GM21360 (cell line): Measurements from ENCODE around the gene ANKRD44.

ENCODE experiments used
- ATAC-seq: cut with Tn5 transposase; IDR thresholded peaks from one replicate; pipeline ENCODE4 v1.9.1; 2021; ENCODE audit warnings: mild to moderate bottlenecking, moderate library complexity; ENCODE audit not compliant: unreplicated experiment

The ANKRD44 gene

GRCh38 chr2:197322724-197323720 lies 12.4 kb upstream of the ANKRD44 start:
- ATAC-seq, result no peak

- ATAC-seq, result no peak
Measured at GRCh38 chr2:197322143-197322542, 11.6 kb upstream of the ANKRD44 start.

GRCh38 chr2:197315371-197315770 lies 4.8 kb upstream of the ANKRD44 start:
- no peak for ATAC-seq

GRCh38 chr2:197312186-197312585 lies 1.6 kb upstream of the ANKRD44 start:
- ATAC-seq, result no peak

DNA sequence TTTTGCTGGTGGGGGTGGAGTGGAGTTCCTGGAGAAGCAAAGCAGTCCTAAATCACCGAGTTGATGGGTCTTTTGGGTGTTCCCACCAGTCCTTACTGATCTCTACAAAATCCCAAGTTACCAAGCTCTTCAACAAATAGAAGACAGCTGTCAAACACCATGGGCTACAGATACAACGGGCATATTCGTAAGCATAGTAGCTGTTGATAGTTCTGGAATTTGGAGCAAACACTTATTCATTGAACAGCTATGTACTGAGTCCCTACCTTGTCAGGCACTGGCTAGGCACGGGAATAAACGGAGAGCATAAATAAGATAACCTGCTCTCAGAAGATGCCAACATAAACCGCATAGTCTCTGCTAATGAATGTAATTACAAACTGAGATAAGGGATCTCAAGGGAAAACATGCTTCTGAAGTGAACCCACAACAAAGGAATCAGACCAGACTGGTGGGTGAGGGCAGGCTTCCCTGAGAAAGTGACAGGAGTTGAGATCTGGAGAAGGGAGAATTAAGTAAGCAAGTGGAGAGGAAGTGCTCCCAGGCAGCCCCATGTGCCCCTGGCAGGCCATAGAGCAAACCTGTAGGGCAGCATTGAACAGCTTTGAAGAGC lies 947 bp upstream of the ANKRD44 start:
- ATAC-seq, result no peak

- ATAC-seq, result no peak
Measured at GRCh38 chr2:197310987-197311420, 424 bp upstream of the ANKRD44 start.

GRCh38 chr2:197309691-197310231 lies 819 bp downstream of the ANKRD44 start:
- ATAC-seq, result no peak

GRCh38 chr2:197308996-197309690 lies 1.4 kb downstream of the ANKRD44 start:
- ATAC-seq, result no peak

- ATAC-seq, result no peak
Measured at GRCh38 chr2:197308585-197308984, 2.0 kb downstream of the ANKRD44 start.

- no peak for ATAC-seq
Measured at GRCh38 chr2:197307933-197308521, 2.6 kb downstream of the ANKRD44 start.

- ATAC-seq, result no peak
Measured at GRCh38 chr2:197307236-197307932, 3.2 kb downstream of the ANKRD44 start.

DNA sequence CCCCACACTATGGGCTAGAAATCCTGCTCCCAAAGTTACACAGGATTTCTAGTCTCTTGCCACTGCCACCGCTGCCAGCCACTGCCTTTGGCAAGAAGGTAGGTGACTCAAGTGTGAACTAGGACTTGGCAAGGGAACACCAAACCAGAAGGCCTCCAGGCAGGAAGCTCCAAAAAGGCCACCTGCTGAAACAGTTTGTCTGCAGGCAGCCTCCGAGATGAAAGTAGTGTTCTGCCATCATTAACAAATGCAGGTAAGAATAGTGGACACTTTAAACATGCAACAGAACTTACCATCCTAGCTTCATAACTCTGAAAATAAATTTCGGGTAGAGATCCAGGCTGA lies 3.9 kb downstream of the ANKRD44 start:
- ATAC-seq, result no peak

DNA sequence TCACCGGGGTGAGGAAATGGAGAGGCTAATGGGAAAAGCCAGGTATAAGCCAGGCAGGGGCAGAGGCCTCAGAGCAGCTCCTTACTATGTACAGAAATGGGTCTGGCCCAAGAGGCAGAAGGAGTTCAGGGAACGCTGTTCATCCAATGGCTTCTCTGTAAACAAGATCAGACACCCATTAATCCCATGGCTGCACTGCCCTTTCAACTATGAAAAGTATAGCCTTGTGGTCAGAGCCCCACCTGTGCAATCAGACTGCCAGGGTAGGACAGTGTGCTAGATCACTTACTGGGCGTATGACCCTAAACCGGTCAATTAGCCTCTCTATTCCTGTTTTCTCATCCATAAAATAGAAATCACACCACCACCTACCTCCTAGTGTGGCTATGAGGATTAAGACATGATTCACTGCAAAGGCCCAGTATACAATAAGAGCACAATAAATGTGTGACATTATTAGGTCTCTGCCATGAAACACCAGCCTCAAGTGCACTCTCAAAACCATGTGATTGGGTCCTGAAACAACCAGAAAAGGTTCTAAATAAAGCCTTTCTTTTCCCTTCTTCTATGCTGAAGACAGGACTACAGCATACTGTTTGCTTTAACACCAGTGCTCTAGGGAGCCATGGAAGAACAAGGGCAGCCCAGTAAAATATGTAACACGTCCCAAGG lies 4.4 kb downstream of the ANKRD44 start:
- no peak for ATAC-seq

GRCh38 chr2:197304556-197305011 lies 6.0 kb downstream of the ANKRD44 start:
- ATAC-seq, result no peak

DNA sequence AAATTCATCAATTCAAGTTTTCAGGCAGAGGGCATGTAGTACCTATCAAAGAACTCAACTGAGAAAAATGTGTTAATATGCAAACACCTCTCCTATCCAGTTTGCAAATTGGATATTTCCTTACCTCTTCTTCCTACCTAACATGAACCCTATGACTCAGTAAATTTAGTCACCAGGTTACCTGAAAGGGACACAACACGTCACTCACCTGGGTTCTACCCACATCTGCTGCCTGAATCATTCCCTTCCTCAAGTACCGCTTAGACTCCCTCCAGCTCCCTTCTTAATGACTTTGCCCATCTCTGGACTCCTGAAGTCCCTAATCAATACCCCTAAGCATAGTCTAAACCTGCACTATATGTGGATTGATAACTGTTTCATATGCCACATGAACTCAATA lies 10.4 kb downstream of the ANKRD44 start:
- no peak for ATAC-seq

GRCh38 chr2:197298609-197299008 lies 12.0 kb downstream of the ANKRD44 start:
- ATAC-seq, result no peak

DNA sequence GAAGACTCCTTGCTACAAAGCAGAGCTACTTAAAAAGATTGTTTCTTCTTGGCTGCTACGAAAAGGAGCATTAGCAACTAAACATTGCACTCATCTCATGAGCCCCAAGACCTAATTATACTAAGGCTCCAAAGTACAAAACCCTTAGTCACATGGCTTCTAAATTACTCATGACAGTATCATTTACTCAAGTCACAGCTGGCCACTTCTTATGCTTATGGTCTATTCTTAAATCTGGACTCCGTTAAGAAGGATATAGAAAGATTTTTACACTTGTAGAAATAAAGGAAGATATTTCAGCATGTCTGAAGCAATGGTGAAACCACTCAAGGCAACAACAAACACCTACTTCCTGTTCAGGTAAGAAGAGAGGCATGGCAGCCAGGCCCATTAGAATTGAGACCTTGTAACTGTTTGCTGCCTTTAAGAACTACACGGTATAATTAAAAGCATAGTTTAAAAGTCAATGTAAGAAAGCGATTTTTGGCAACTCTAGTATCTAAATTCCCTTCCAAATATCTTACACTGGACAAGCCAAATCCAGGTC lies 12.7 kb downstream of the ANKRD44 start:
- ATAC-seq, result peak; percentile 36

- no peak for ATAC-seq
Measured at GRCh38 chr2:197297266-197297665, 13.3 kb downstream of the ANKRD44 start.

- ATAC-seq, result no peak
Measured at GRCh38 chr2:197296835-197297234, 13.7 kb downstream of the ANKRD44 start.
